ENCODE data around the gene DGKH.
A peak's percentile ranks its signal among the peaks of the same experiment; 100 is the strongest.
"Not testable (repeated sequence)": the region's sequence is repeated elsewhere in the genome, so short reads cannot be mapped to it uniquely, and the experiment has no call there.

Gene DGKH

DNA sequence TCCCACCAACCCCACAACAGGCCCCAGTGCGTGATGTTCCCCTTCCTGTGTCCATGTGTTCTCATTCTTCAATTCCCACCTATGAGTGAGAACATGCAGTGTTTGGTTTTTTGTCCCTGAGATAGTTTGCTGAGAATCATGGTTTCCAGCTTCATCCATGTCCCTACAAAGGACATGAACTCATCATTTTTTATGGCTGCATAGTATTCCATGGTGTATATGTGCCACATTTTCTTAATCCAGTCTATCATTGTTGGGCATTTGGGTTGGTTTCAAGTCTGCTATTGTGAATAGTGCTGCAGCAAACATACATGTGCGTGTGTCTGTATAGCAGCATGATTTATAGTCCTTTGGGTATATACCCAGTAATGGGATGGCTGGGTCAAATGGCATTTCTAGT is 92.6 kb downstream of the DGKH start:
- not testable (repeated sequence) for H3K4me3 ChIP-seq (ENCODE audit: low read depth, low read length)

GRCh38 chr13:42146359-42146758 is 97.9 kb downstream of the DGKH start:
- H3K4me3 ChIP-seq (ENCODE audit: low read depth, low read length) = no peak overlapping the region
- no peak for DNase-seq (ENCODE audit: low read depth)

More for the DNA sequence above, 92.6 kb downstream of the DGKH start:
- not testable (repeated sequence) for DNase-seq (ENCODE audit: low read depth)

DNA sequence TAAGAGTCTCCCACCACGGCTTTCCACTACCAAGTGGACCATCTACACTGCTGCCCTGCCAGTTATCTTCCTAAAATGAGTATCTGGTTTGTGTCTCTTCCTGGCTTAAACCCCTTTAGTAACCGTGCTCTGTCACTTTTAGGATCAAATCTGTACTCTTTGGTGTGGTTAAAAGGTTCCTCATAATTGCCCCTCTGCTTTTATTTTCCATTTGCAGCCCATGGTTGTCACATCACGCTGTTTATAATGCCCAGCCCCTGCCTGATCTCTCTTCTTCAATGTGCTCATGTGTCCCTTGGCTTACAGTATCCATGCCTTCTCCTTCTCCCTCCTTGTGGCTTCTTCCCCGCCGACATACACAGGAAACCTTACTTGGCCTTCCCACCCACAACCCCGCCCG is 100.1 kb downstream of the DGKH start:
- no peak overlapping the region for H3K4me3 ChIP-seq (ENCODE audit: low read depth, low read length)
- no peak for DNase-seq (ENCODE audit: low read depth)

DNA sequence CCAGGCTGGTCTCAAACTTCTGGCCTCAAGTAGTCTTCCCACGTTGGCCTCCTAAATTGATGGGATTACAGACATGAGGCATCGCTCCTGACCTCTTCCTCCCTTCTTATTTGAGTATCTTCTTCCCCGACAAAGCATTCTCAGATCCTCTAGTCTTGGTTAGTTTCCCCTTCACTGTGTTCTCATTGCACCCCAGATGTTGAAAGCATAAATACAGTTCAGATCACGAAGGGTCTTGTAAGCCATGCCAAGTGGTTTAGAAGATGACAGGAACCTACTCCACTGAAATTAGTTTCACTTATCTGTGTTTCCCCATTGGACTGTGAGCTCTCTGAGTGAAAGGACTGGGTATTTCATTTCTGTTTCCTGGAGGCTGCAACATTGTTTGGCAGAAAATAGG is 100.7 kb downstream of the DGKH start:
- no peak for DNase-seq (ENCODE audit: low read depth)

GRCh38 chr13:42151781-42152180 is 103.3 kb downstream of the DGKH start:
- DNase-seq (ENCODE audit: low read depth) = no peak
- no peak overlapping the region for H3K4me3 ChIP-seq (ENCODE audit: low read depth, low read length)

More for the DNA sequence above, 100.7 kb downstream of the DGKH start:
- no peak overlapping the region for H3K4me3 ChIP-seq (ENCODE audit: low read depth, low read length)

DNA sequence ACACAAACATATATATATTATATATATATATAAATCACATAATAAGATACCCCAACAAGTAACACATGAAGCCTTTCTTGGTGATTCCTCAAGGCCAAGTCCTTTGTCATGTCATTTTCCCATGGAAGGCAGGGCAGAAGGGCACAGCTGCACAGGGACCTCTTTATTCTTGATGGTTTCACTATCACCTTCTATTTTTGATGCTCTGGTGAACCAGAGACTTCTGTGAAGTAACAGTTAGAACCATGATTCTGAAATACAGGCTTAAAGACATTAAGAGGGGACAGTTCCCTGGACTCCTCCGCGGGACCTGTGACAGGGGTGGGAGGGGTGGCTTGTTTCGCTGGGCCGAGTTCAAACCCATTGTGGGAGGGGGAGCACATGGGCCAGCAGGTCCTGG is 104.0 kb downstream of the DGKH start:
- DNase-seq (ENCODE audit: low read depth) = no peak
- no peak overlapping the region for H3K4me3 ChIP-seq (ENCODE audit: low read depth, low read length)

- DNase-seq (ENCODE audit: low read depth) = peak; percentile 4
- no peak overlapping the region for H3K4me3 ChIP-seq (ENCODE audit: low read depth, low read length)
Measured at GRCh38 chr13:42153199-42154113, 105.0 kb downstream of the DGKH start.

DNA sequence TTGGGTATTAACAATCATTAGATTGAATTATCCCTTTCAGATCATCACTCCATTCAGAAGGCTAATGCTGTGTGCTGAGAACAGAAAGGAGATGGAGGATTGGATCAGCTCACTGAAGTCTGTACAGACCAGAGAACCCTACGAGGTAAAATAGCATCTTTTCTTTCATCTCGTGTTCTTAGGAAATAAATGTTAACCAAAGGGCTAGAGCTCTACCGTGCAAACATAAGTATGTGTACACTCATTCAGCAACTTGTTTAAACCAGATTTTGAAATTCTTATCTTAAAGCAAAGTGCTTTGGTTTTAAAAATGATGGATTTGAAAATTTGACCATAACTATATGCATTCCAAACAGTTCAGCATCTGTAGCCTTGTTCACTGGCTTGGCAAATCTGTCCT is 106.8 kb downstream of the DGKH start:
- no peak for DNase-seq (ENCODE audit: low read depth)
- H3K4me3 ChIP-seq (ENCODE audit: low read depth, low read length) = no peak overlapping the region

DNA sequence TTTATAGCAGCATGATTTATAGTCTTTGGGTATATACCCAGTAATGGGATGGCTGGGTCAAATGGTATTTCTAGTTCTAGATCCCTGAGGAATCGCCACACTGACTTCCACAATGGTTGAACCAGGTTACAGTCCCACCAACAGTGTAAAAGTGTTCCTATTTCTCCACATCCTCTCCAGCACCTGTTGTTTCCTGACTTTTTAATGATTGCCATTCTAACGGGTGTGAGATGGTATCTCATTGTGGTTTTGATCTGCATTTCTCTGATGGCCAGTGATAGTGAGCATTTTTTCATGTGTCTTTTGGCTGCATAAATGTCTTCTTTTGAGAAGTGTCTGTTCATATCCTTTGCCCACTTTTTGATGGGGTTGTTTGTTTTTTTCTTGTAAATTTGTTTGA is 114.9 kb downstream of the DGKH start:
- H3K4me3 ChIP-seq (ENCODE audit: low read depth, low read length) = not testable (repeated sequence)

DNA sequence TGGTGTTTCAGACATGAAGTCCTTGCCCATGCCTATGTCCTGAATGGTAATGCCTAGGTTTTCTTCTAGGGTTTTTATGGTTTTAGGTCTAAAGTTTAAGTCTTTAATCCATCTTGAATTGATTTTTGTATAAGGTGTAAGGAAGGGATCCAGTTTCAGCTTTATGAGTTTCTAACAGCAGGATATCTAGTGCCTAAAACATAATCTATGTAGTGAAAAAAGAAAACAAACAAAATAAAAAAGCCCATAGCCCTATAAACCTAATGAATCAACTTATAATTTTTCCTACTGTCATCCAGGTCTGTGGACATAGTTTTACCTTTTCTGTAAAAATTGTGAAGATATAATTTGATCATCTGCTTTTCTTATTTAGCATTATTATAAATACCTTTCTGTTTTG is 115.5 kb downstream of the DGKH start:
- H3K4me3 ChIP-seq (ENCODE audit: low read depth, low read length); DNase-seq (ENCODE audit: low read depth): not testable (repeated sequence)

More for the DNA sequence above, 114.9 kb downstream of the DGKH start:
- not testable (repeated sequence) for DNase-seq (ENCODE audit: low read depth)

- H3K4me3 ChIP-seq (ENCODE audit: low read depth, low read length) = no peak overlapping the region
- DNase-seq (ENCODE audit: low read depth) = no peak
Measured at GRCh38 chr13:42164557-42165125, 116.2 kb downstream of the DGKH start.

GRCh38 chr13:42168496-42168895 is 120.0 kb downstream of the DGKH start:
- DNase-seq (ENCODE audit: low read depth) = no peak
- H3K4me3 ChIP-seq (ENCODE audit: low read depth, low read length) = no peak overlapping the region

DNA sequence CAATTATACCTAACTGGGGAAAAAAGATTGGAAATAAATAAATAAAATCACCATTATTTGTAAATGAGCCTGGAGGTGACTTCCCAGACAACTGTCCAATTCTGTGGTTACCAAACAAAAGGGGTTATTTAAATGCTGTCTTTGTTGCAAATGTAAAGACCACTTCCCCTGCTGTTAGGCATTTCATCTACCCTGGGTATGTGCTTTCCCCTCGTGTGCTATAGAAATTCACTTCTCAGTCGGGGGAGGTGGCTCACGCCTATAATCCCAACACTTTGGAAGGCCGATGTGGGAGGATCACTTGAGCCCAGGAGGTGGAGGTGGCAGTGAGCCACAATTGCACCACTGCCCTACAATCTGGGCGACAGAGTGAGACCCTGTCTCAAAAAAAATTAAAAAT is 121.6 kb downstream of the DGKH start:
- no peak for DNase-seq (ENCODE audit: low read depth)
- H3K4me3 ChIP-seq (ENCODE audit: low read depth, low read length) = no peak overlapping the region

DNA sequence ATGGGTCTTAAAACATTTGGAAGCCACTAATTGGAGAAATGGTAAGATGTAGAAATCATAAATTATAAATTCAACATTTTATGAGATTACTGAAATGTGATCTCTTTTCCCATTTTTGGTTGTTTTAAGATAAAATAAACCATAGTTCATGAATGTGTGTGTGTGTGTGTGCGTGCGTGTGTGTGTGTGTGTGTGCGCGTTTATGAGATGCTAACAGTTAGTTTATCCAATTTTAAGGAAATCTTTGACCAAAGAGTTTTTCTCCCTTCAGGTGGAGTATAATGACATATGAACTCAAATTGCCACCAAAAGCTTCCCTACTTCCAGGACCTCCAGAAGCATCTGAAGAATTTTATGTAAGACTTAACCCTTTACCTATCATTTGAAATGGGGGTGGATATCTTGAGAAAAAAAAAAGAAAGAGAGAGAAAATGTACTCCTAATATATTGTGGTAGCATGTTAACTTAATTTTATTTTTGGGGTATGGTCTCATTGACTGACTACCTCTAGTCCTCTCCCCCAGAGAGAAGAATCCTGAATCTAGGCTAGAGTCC is 125.4 kb downstream of the DGKH start:
- DNase-seq (ENCODE audit: low read depth) = no peak
- H3K4me3 ChIP-seq (ENCODE audit: low read depth, low read length) = no peak overlapping the region

DNA sequence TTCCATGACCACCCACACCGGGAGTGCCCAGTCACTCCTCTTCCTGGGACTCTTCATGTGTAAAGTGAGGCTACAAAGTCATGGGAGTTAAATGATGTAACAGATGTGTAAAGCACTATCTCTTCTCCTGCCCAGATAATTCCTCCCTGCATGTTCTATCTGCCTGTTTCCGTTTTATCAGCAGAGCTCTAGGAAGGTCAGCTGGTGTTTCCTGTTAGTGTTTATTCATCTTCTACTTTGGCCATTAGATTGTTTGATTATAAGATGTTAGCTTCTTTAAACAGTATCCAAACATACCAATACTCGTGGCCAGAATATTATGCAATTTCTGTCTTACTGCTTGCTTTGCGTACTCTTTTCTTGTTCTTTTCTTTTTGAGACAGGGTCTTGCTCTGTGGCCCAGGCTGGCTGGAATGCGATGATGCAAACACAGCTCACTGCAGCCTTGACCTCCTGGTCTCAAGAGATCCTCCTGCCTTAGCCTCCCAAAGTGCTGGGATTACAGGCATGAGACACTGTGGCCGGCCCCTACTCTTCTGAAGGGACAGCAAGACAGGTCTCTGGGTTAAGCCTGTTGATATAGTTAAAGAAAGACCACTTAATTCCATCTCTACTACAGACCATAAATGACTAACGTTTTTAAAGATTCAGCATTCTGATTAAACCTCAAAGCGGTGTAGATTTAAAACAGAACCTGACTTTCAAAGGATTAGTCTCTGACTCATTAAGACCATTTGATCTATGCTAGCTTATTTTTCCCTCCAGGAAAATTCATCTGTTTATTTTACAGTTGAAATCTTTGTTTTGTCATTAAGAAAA is 126.1 kb downstream of the DGKH start:
- DNase-seq (ENCODE audit: low read depth) = no peak
- no peak overlapping the region for H3K4me3 ChIP-seq (ENCODE audit: low read depth, low read length)

DNA sequence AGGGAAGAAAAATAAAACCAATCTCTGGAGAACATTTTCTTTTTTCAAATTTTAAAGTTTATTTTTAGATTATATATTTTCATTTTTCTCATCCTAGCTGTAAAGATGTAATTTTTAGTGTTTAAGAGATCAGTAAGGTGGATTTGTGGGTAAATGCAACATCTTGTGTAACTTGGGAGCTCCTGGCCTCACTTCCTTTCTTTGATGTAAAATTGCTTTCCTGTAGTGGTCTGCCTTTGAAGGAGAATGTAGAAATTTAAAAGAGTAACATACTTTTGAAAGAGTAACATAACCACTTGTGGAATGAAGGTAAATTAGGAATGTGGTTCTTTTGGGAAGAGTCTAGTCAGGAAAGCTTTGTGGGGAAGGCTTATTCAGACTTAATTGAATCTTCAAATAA is 127.8 kb downstream of the DGKH start:
- no peak for DNase-seq (ENCODE audit: low read depth)
- no peak overlapping the region for H3K4me3 ChIP-seq (ENCODE audit: low read depth, low read length)

DNA sequence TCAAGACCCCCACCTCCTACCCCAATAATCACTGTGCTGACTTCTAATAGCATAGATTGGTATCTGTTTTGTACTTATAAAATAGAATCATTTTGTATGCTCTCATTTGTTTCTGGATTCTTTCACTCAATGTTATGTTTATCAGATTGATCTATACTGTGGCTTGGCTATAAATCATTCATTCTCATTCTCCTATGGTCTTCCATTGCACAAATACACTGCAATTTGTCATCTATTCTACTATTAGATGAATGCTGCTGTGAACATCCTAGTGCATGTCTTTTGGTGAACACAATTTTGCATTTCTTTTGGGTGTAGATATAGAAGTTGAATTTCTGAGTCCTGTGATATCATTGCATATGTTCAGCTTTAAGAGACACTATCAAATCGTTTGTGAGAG is 128.7 kb downstream of the DGKH start:
- no peak for DNase-seq (ENCODE audit: low read depth)
- no peak overlapping the region for H3K4me3 ChIP-seq (ENCODE audit: low read depth, low read length)

- DNase-seq (ENCODE audit: low read depth) = no peak
- H3K4me3 ChIP-seq (ENCODE audit: low read depth, low read length) = no peak overlapping the region
Measured at GRCh38 chr13:42181381-42181953, 133.0 kb downstream of the DGKH start.

- no peak for DNase-seq (ENCODE audit: low read depth)
- no peak overlapping the region for H3K4me3 ChIP-seq (ENCODE audit: low read depth, low read length)
Measured at GRCh38 chr13:42189061-42189460, 140.6 kb downstream of the DGKH start.

- DNase-seq (ENCODE audit: low read depth) = no peak
Measured at GRCh38 chr13:42190529-42190928, 142.1 kb downstream of the DGKH start.

More at GRCh38 chr13:42190529-42190928, 142.1 kb downstream of the DGKH start:
- no peak overlapping the region for H3K4me3 ChIP-seq (ENCODE audit: low read depth, low read length)
